Large intestine (tissue), 12 donors: ENCODE data around the gene SAFB2. TPM values are rescaled to one million over a fixed set of nuclear protein-coding genes. Genes with fewer than 3 reads are reported as not detected.

ENCODE experiments used
- DNase-seq, 2 donors: peaks; one replicate each; pipeline versions ENCODE4 v3.0.0 to v3.0.0-alpha.2; 2013
- H3K27ac ChIP-seq: one replicate; pipeline ENCODE4 v1.5.1; 2013; ENCODE audit warnings: low read length
- H3K27me3 ChIP-seq: 2 replicates; pipeline ENCODE4 v1.6.1; 2013; ENCODE audit warnings: low read length; ENCODE audit not compliant: control insufficient read depth, insufficient read depth
- H3K36me3 ChIP-seq: 2 replicates; pipeline ENCODE4 v1.6.1; 2013; ENCODE audit warnings: low read length; ENCODE audit not compliant: control insufficient read depth, insufficient read depth
- H3K4me1 ChIP-seq: one replicate; pipeline ENCODE4 v1.6.1; 2013; ENCODE audit warnings: low read length; ENCODE audit not compliant: control insufficient read depth, insufficient read depth
- H3K4me3 ChIP-seq: one replicate; pipeline ENCODE4 v1.5.1; 2013; ENCODE audit warnings: low read length
- H3K9me3 ChIP-seq: one replicate; pipeline ENCODE4 v1.6.1; 2013; ENCODE audit warnings: mild to moderate bottlenecking, low read depth, low read length, moderate library complexity; ENCODE audit not compliant: control insufficient read depth
- WGBS: methylation state at CpG from one replicate; pipeline ENCODE4 v1.1.5; 2013; ENCODE audit warnings: low lambda C conversion rate; ENCODE audit not compliant: insufficient coverage; 5-methylcytosine and 5-hydroxymethylcytosine counted together
- long read RNA-seq, 11 donors: transcript quantifications; one replicate each; lab custom pipeline, GENCODE V29; 2026
- polyA plus RNA-seq: library from polyadenylated mRNA; unstranded; fragments of 120-200 nt; gene quantifications from one replicate; pipeline ENCODE4 v1.2.1, GENCODE V29; 2013

Gene SAFB2
- 88.5 TPM for polyA plus RNA-seq
- long read RNA-seq, donor 1, partial matches to known transcripts = 7 of 7 reads
- long read RNA-seq, donor 1, other reads (novel, unspliced or antisense) = 0 of 7 reads
- long read RNA-seq, donor 2, partial matches to known transcripts = 1,165 of 3,884 reads
- long read RNA-seq, donor 2, other reads (novel, unspliced or antisense) = 2,716 of 3,884 reads
- long read RNA-seq, donor 3 = 0 reads
- long read RNA-seq, donor 4 = 0 reads
- long read RNA-seq, donor 5, partial matches to known transcripts = 14 of 14 reads
- long read RNA-seq, donor 5, other reads (novel, unspliced or antisense) = 0 of 14 reads
- long read RNA-seq, donor 6, partial matches to known transcripts = 80 of 81 reads
- long read RNA-seq, donor 6, other reads (novel, unspliced or antisense) = 0 of 81 reads
- long read RNA-seq, donor 7, partial matches to known transcripts = 10 of 12 reads
- long read RNA-seq, donor 7, other reads (novel, unspliced or antisense) = 0 of 12 reads
- long read RNA-seq, donor 8, partial matches to known transcripts = 76 of 84 reads
- long read RNA-seq, donor 8, other reads (novel, unspliced or antisense) = 6 of 84 reads
- long read RNA-seq, donor 9, partial matches to known transcripts = 21 of 22 reads
- long read RNA-seq, donor 9, other reads (novel, unspliced or antisense) = 0 of 22 reads
- long read RNA-seq, donor 10, partial matches to known transcripts = 38 of 43 reads
- long read RNA-seq, donor 10, other reads (novel, unspliced or antisense) = 5 of 43 reads
- long read RNA-seq, donor 11 = 0 reads

DNA sequence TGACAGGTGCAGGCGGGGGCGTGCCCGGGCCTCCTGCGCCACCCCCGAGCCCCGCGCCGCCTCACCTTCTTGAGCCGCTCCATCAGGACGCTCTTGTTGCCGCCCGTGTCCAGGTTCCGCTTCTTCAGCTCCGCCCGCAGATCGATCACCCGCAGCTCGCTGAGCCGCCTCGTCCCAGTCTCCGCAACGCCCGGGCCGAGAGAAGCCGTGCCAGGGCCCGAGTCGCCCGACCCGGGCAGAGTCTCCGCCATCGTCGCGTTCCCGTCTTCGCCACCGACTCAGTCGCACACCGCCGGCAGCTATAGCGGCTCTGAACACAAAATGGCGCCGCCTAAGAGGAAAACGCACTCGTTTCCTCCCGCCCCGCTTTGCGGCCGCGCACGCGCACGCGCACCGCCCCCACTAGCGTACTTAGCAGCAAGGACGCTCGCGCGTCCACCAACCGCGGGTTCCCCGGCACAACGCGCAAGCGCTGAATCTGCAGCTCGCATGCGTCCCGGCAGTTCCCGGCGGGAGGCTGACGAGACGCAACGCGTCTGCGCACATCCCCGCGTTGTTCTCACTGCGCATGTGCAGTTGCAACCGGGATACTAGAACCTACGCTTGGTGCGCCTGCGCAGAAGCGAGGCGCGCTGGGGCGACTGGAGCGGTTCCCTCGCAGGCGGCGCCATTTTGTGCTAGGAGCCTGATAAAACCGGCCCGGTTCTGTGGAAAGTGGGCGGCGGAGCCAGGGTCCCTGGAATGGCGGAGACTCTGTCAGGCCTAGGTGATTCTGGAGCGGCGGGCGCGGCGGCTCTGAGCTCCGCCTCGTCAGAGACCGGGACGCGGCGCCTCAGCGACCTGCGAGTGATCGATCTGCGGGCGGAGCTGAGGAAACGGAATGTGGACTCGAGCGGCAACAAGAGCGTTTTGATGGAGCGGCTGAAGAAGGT lies at the start of gene SAFB2, which contains the start of gene SAFB:
Gene SAFB2 (minus strand): TSS at position 312 of the 932 bp plus-strand sequence. CDS start 61 bp downstream, at position 251.
Gene SAFB (plus strand): TSS at position 619 of the 932 bp plus-strand sequence. CDS start 123 bp downstream, at position 742.
- H3K27me3 ChIP-seq = no peaks in the 10 kb centered on the region
- H3K36me3 ChIP-seq = peaks cover 53% of the 10 kb centered on the region
- peak; percentile 100 for DNase-seq
- H3K4me3 ChIP-seq = peak within 1 kb of the TSS; percentile 100
- H3K27ac ChIP-seq = peak within 1 kb of the TSS; percentile 94
- WGBS = no CpG with 5 or more reads among the region's 116 CpGs
- H3K4me1 ChIP-seq = peaks cover 35% of the 10 kb centered on the region
- peaks cover 2% of the 10 kb centered on the region for H3K9me3 ChIP-seq

DNA sequence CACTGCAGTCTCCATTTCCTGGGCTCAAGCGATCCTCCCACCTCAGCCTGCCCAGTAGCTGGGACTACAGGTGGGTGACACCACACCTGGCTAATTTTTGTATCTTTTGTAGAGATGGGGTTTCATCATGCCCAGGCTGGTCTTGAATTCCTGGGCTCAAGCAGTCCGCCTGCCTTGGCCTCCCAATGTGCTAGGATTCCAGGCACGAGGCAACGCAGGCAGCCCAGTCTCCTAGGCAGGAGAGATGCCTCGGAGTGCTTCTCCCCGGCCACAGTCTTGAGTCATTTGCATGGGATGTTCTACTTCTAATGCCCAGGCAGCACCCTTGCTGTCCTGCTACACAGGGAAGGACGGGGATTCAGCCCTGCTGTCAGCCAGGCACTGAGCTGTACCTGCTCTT lies 49.0 kb upstream of the SAFB2 start:
- peaks cover 29% of the 10 kb centered on the region for H3K36me3 ChIP-seq
- no peaks in the 10 kb centered on the region for H3K27me3 ChIP-seq
- no peak for DNase-seq
- WGBS = no CpG with 5 or more reads among the region's 7 CpGs
- H3K4me1 ChIP-seq = no peaks in the 10 kb centered on the region
- no peak overlapping the region for H3K4me3 ChIP-seq
- H3K27ac ChIP-seq = no peak overlapping the region
- H3K9me3 ChIP-seq = no peaks in the 10 kb centered on the region

DNA sequence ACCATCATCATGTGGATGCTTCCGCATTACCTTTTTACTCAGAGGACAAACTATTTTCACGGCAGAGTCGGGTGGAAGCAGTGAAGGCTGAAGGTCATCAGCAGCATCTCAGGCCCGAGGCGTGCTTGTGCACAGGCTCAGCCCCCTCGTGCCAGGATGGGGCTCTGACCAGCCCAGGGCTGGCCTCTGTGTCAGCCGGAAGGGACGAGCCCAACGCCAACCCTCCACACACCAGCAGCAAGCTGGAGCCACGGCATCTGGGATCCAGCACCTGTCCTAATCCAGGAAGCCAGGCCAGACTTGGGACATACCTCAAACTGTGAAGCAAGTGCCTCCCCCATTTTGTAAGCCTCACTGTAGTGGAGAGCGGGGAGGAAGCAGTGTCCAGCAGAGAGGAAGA lies 46.6 kb upstream of the SAFB2 start:
- no peak overlapping the region for H3K27ac ChIP-seq
- WGBS = no CpG with 5 or more reads among the region's 11 CpGs
- H3K4me1 ChIP-seq = no peaks in the 10 kb centered on the region
- DNase-seq = no peak
- H3K27me3 ChIP-seq = no peaks in the 10 kb centered on the region
- peaks cover 53% of the 10 kb centered on the region for H3K36me3 ChIP-seq
- H3K4me3 ChIP-seq = no peak overlapping the region
- H3K9me3 ChIP-seq = no peaks in the 10 kb centered on the region

DNA sequence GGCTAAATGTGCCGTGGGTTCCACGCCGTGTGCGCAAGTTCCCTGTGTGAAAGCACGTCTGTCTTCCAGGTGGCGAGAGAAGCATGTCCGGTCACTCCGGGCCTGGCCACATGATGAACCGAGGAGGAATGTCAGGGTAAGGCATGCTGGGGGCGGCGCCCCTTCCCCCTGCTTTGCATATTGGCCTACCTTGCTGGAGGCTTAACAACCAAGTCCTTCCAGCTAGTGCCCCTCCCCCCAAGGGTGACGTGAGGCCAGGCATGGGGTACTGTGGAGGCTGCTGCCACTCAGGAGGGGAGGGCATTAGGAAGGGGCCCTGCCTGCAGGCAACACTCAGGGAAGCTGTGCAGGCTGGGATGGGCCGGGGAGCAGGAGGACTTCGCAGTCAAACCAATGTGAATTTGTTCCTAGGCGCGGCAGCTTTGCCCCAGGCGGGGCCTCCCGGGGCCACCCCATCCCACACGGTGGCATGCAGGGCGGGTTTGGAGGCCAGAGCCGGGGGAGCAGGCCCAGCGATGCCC lies 45.2 kb upstream of the SAFB2 start:
- Histone ChIP-seq H3K27me3 (no peaks in the 10 kb centered on the region), H3K9me3 (no peaks in the 10 kb centered on the region), H3K4me1 (no peaks in the 10 kb centered on the region), H3K36me3 (peaks cover 67% of the 10 kb centered on the region), H3K4me3 (no peak overlapping the region), H3K27ac (no peak overlapping the region)
- no peak for DNase-seq
- WGBS = no CpG with 5 or more reads among the region's 22 CpGs

DNA sequence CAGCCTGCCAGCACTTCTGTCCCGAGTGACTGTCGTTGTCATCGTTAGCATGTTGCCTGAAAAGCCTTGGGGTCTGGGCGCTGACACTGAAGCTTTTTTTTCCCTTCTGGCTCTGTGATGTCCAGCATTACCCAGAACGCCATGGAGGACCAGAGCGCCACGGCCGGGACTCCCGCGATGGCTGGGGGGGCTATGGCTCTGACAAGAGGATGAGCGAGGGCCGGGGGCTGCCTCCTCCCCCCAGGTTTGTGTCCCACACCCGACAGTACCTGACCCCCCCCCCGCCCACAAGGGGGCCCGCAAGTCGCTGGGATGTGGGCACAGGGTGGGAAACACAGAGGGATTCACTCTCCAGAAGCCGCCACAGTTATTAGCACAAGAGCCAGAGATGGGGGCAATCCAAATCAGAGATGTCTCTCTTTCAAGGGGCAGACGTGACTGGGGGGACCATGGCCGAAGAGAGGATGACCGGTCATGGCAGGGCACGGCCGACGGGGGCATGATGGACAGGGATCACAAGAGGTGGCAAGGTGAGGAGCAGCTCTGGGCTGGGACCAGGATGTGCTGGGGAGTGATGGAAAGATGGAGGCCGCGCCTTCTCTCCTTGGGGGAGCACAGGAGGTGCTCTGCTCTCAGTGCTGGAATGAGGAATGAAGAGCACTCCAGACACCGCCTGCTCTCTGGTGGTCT lies 44.5 kb upstream of the SAFB2 start:
- Histone ChIP-seq H3K4me3 (no peak overlapping the region), H3K9me3 (no peaks in the 10 kb centered on the region), H3K4me1 (no peaks in the 10 kb centered on the region), H3K36me3 (peaks cover 71% of the 10 kb centered on the region), H3K27ac (no peak overlapping the region), H3K27me3 (no peaks in the 10 kb centered on the region)
- no peak for DNase-seq
- no CpG with 5 or more reads among the region's 26 CpGs for WGBS

DNA sequence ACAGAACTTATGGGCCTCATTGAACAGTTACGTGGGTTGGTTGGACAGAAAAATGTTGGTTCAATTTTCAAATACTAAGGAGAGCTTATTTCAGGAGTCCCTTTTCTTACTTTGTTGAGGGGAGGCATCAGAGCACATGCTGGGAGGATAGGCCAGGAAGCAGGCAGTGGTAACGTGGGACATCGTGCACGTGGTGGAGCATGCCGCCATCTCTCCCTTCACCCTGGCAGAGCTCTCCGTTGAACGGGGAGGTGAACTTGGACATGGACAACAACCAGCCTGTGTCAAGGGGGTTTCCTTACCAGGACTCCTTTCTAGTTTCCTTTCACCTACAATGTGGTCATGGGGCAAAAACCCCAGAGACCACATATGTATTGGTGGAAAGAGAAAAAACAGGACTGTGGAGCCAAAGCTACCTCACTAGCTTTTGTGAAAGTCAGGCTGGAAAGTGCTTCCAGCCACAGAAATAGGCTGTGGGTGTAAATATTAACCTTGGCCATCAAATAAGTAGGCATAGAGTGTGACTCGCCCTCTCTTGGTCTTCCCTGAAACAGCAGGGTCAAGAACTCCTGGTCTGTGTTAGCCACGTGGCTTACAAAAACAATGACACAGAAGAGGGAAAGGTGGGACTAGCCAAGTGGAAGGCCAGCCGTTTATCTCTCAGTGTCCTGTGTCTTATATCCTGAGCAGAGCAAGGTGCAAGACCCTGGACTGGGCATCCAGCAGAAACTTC lies 43.4 kb upstream of the SAFB2 start:
- Histone ChIP-seq H3K27ac (no peak overlapping the region), H3K36me3 (peaks cover 81% of the 10 kb centered on the region), H3K9me3 (no peaks in the 10 kb centered on the region), H3K4me1 (no peaks in the 10 kb centered on the region), H3K4me3 (no peak overlapping the region), H3K27me3 (no peaks in the 10 kb centered on the region)
- no peak for DNase-seq
- WGBS = no CpG with 5 or more reads among the region's 10 CpGs

DNA sequence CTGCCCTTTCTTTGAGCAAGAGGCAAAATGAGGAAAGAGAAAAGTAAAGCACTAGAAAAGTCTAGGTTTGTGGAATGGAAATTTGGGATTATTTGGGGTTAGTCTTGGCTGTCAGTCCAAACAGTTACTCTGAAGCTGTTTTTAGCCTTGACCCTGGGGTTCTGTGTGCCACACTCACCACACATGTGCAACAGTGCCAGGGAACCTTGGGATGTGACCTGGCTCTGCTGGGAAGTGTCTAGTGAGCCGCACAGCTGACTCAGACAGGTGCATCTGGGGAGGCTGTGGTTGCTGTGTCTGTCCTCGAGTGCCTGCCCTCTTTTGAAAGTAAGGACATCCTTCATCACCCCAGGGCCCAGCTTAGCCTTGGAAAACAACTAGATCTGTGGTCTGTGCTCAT lies 41.9 kb upstream of the SAFB2 start:
- Histone ChIP-seq H3K4me3 (no peak overlapping the region), H3K36me3 (peaks cover 88% of the 10 kb centered on the region), H3K9me3 (no peaks in the 10 kb centered on the region), H3K4me1 (no peaks in the 10 kb centered on the region), H3K27me3 (no peaks in the 10 kb centered on the region), H3K27ac (no peak overlapping the region)
- no CpG with 5 or more reads among the region's 2 CpGs for WGBS
- DNase-seq = no peak

DNA sequence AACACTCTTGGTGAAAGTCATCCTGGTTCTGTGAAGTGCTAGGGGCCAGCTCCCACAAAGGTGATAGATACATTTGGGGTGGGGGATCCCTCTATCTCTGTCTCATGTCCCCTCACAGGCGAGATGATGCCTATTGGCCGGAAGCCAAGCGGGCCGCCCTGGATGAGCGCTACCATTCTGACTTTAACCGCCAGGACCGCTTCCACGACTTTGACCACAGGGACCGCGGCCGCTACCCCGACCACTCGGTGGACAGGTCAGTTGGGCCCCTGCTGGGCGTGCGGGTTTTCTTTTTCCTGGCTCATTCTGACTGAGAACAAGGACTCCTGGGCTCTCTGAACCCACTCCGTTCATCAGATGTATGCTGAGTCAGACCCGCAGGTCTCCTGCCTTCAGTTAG lies 41.3 kb upstream of the SAFB2 start:
- no peak overlapping the region for H3K27ac ChIP-seq
- DNase-seq = no peak
- H3K9me3 ChIP-seq = no peaks in the 10 kb centered on the region
- peaks cover 82% of the 10 kb centered on the region for H3K36me3 ChIP-seq
- no CpG with 5 or more reads among the region's 17 CpGs for WGBS
- no peaks in the 10 kb centered on the region for H3K27me3 ChIP-seq
- H3K4me3 ChIP-seq = no peak overlapping the region
- no peaks in the 10 kb centered on the region for H3K4me1 ChIP-seq

DNA sequence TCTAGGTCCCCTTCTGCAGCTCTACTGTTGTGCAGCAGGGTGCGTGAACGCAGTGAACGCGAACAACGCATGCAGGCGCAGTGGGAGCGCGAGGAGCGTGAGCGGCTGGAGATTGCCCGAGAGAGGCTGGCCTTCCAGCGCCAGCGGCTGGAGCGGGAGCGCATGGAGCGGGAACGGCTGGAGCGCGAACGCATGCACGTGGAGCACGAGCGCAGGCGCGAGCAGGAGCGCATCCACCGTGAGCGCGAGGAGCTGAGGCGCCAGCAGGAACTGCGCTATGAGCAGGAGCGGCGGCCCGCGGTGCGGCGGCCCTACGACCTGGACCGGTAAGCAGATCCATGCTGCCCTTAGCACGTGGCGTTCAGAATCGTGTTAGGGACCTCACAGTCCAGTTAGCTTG lies 38.9 kb upstream of the SAFB2 start:
- no peaks in the 10 kb centered on the region for H3K9me3 ChIP-seq
- no peaks in the 10 kb centered on the region for H3K27me3 ChIP-seq
- H3K4me3 ChIP-seq = no peak overlapping the region
- H3K4me1 ChIP-seq = no peaks in the 10 kb centered on the region
- no peak overlapping the region for H3K27ac ChIP-seq
- no peak for DNase-seq
- WGBS = 100% methylated on average over 2 of the region's 42 CpGs
- H3K36me3 ChIP-seq = peaks cover 81% of the 10 kb centered on the region
